ENCODE results near the gene MAST4. TPM values are rescaled to one million over a fixed set of nuclear protein-coding genes. Genes with fewer than 3 reads are reported as not detected.

The MAST4 gene
- total RNA-seq, 2 donors from 2014 or later = 30.5 to 47.8 TPM

DNA sequence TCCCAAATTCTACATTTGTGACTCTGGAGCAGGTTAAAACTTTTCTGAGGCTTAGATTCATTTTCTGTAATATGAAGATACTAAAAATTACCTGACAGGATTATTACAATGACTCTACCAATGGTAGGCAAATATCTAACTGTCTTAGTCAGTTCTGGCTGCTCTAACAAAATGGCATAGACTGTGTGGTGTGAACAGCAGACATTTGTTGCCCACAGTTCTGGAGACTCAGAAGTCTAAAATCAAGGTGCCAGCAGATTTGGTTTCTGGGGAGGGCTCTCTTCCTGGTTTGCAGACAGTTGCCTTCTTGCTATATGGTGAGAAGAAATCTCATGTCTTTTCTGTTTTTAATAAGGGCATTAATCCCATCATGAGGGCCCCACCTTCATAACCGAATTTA lies 245.1 kb downstream of the MAST4 start:
- DNase-seq (ENCODE audit: low spot score) = no peak
- TF ChIP-seq, protein P1, sequence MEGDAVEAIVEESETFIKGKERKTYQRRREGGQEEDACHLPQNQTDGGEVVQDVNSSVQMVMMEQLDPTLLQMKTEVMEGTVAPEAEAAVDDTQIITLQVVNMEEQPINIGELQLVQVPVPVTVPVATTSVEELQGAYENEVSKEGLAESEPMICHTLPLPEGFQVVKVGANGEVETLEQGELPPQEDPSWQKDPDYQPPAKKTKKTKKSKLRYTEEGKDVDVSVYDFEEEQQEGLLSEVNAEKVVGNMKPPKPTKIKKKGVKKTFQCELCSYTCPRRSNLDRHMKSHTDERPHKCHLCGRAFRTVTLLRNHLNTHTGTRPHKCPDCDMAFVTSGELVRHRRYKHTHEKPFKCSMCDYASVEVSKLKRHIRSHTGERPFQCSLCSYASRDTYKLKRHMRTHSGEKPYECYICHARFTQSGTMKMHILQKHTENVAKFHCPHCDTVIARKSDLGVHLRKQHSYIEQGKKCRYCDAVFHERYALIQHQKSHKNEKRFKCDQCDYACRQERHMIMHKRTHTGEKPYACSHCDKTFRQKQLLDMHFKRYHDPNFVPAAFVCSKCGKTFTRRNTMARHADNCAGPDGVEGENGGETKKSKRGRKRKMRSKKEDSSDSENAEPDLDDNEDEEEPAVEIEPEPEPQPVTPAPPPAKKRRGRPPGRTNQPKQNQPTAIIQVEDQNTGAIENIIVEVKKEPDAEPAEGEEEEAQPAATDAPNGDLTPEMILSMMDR (IDR thresholded peaks at IDR 0.05) = no peak

DNA sequence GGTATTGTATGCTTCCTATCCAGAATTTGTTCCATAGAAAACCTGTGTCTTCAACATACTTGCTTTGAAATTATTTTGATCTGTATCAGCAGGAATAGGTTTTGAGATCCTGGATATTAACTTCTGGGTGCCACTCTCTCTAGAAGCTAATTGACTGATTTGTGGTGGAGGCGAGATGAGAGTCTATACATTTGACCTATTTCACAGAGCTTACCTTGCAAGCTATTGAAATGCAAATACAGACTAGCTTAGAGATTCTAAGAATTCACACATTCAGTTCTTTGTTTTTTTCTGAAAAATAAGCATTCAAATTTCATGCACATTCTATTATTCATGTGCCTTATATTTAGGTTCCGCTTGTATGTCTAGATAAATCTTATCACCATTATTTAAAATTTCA lies 246.3 kb downstream of the MAST4 start:
- H3K9me3 ChIP-seq = no peaks in the 10 kb centered on the region
- TF ChIP-seq, protein P1 (IDR thresholded peaks at IDR 0.05) = no peak
- no peak overlapping the region for H3K27ac ChIP-seq
- H3K27me3 ChIP-seq (replicated peaks; ENCODE audit: insufficient read depth) = no peaks in the 10 kb centered on the region
- no peak for DNase-seq (ENCODE audit: low spot score)
- H3K36me3 ChIP-seq = no peaks in the 10 kb centered on the region
- no peak for ATAC-seq (ENCODE audit: insufficient number of reproducible peaks, low FRiP score, low read depth)
- H3K4me1 ChIP-seq (ENCODE audit: control insufficient read depth in 1 of 2, low read depth in 2 of 2) = no peaks in the 10 kb centered on the region
- H3K4me3 ChIP-seq = no peak overlapping the region

More for the DNA sequence above, 245.1 kb downstream of the MAST4 start:
- no peaks in the 10 kb centered on the region for H3K9me3 ChIP-seq
- H3K27ac ChIP-seq = no peak overlapping the region
- H3K4me3 ChIP-seq = no peak overlapping the region
- no peak for ATAC-seq (ENCODE audit: insufficient number of reproducible peaks, low FRiP score, low read depth)
- H3K36me3 ChIP-seq = no peaks in the 10 kb centered on the region
- no peaks in the 10 kb centered on the region for H3K27me3 ChIP-seq (replicated peaks; ENCODE audit: insufficient read depth)
- no peaks in the 10 kb centered on the region for H3K4me1 ChIP-seq (ENCODE audit: control insufficient read depth in 1 of 2, low read depth in 2 of 2)

DNA sequence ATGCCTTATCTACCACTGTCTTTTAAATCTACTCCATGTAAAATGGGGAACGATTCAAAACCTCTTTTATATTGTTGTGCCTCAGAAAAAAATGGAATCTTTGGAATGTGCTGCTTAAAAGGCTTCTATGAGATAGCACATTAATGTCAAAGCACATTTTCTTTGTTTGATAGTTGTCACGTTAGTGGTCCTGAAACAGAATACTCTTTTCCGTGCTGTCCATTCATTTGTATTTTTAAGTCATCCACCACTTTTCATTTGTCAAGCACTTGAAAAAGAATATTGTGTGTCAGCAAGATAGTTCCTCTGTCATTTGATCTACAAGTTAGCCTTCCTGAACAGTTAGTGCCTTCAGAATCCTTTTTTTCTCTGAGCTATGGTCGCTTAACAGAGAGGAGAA lies 246.9 kb downstream of the MAST4 start:
- Histone ChIP-seq H3K27me3 (replicated peaks; ENCODE audit: insufficient read depth) (no peaks in the 10 kb centered on the region), H3K4me1 (ENCODE audit: control insufficient read depth in 1 of 2, low read depth in 2 of 2) (no peaks in the 10 kb centered on the region), H3K36me3 (no peaks in the 10 kb centered on the region), H3K27ac (no peak overlapping the region), H3K9me3 (no peaks in the 10 kb centered on the region), H3K4me3 (no peak overlapping the region)
- TF ChIP-seq, protein P1 (IDR thresholded peaks at IDR 0.05) = no peak
- ATAC-seq (ENCODE audit: insufficient number of reproducible peaks, low FRiP score, low read depth) (no peak), DNase-seq (ENCODE audit: low spot score) (no peak)

DNA sequence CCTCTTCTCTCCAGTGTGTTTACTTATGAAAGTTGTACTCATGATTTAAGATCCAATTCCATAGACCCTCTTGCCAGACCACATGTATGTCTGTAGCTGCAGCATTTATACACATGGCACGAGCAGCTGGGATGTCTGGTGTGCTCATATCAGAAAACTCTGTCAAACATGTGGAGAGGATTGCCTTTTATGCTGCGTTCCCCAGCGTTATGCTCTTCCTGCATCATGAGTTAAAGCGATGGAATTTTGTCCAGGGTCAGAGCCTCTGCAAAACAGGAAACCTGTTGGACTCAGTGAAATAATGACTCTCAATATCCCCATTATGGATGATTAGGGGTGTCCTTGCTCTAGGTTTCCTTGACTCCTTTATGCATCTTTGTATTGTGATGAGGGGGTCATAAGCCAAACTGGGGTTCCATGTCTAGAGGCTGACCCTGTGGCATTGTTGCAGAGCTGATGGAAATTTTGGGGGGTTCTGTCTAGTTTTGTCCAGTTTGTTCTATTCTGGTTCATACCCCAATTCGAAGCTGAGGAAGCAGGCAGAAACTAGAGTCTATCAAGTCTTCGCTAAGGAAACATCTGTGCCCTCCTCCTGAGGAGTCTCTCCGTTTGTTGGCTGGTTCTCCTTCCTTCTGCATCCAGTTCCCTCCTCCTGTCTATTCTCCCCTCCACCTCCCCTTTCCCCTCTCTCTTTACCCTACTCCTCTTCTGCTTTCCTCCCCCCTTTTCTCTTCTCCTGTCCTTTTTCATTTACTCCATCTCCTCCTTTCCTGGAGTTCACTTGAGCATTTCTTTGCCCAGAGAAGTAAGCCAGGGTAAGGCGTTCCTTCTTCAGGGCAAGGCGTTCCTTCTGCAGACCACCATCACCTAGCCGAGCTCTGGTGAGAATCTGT lies 252.8 kb downstream of the MAST4 start:
- DNase-seq (ENCODE audit: low spot score) (no peak), ATAC-seq (ENCODE audit: insufficient number of reproducible peaks, low FRiP score, low read depth) (no peak)
- no peak overlapping the region for H3K4me3 ChIP-seq
- H3K36me3 ChIP-seq = no peaks in the 10 kb centered on the region
- no peak overlapping the region for H3K27ac ChIP-seq
- no peaks in the 10 kb centered on the region for H3K9me3 ChIP-seq
- no peaks in the 10 kb centered on the region for H3K27me3 ChIP-seq (replicated peaks; ENCODE audit: insufficient read depth)
- no peaks in the 10 kb centered on the region for H3K4me1 ChIP-seq (ENCODE audit: control insufficient read depth in 1 of 2, low read depth in 2 of 2)
- TF ChIP-seq, protein P1 (IDR thresholded peaks at IDR 0.05) = no peak

DNA sequence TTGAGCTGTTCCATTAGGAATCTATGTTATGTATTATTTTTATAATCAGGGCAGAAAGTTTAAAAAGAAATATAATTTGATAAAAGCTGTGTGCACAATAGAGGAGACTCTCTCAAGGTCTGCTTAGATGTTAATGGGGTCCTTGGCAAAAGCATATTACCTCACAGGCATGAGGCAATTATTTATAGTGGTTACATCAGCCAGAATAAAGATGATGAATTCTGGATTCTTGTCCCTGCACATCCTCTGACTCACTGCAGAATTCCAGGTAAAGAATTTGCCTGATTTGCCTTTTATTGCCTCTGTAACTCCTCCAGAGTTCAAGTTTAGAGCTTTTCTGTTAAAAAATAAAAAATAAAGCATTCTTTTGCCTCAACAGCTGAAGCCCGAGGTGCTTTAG lies 253.6 kb downstream of the MAST4 start:
- no peak overlapping the region for H3K27ac ChIP-seq
- no peaks in the 10 kb centered on the region for H3K4me1 ChIP-seq (ENCODE audit: control insufficient read depth in 1 of 2, low read depth in 2 of 2)
- DNase-seq (ENCODE audit: low spot score) (no peak), ATAC-seq (ENCODE audit: insufficient number of reproducible peaks, low FRiP score, low read depth) (no peak)
- TF ChIP-seq, protein P1 (IDR thresholded peaks at IDR 0.05) = no peak
- no peak overlapping the region for H3K4me3 ChIP-seq
- no peaks in the 10 kb centered on the region for H3K36me3 ChIP-seq
- no peaks in the 10 kb centered on the region for H3K9me3 ChIP-seq
- no peaks in the 10 kb centered on the region for H3K27me3 ChIP-seq (replicated peaks; ENCODE audit: insufficient read depth)

Measured in thoracic aorta (tissue), 2 donors.